Measurements from ENCODE around the gene STYK1.
"Not testable (repeated sequence)": the region's sequence is repeated elsewhere in the genome, so short reads cannot be mapped to it uniquely, and the experiment has no call there.

Gene STYK1

DNA sequence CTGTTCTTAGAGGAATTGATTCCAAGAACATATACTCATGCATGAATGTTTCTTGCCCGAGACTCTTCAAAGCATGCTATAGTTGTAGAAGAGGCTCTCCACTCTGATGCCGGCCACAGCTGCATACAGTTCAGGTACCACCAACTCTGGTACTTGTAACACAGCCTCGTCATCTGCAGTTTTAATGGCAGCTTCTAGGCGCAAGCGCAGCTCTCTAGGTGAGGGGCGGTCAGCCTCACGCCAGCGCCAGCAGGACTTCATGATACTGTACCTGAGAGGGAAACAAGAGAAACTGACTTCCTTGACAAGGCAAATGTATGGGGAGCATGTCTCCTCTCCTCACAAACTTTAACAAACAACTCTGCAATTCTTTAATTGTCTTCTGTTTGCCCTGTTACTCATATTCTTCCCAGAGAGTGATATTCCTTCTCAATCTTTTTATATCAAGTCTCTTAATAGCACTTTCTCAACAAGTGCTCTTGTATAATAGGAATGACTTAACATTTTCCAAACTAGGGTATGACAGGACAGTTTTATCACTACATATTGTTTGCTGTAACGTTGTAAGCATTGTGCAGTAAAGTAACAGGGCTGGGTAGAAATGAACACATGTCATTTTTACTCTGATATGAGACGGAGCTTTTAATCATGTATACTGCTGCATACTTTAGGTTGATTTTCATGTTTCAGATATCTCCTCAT is 53.6 kb downstream of the STYK1 start:
- no peak for DNase-seq (ENCODE audit: low spot score)

DNA sequence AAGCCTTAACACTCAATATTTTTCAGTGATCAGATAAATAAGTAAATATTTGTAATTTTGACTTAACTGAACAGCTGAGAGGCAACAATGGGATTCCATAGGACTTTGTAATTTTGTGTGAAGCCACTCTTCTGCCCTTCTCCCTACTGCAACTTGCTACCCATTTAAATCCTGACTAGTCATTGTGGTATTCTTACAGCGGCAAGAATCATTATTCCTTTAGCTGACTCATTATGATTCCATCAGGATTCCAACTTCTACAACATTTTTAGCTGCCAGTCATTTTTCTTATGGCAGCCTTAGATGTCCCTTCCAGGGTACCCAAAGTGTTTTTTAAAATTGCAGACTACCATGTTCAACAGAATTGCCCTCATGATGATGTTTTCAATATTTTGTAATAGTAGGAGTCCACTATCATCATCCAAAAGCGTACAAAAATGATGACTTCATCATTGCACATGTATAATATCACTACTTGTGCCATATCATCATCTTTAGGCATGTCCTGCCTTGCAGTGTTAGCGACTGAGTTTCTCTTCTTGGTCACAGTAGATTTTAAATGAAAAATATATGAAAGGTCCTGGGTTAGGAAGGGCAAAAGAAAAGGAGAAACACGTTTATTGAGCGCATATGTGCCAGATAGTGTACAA is 55.4 kb downstream of the STYK1 start:
- DNase-seq (ENCODE audit: low spot score) = peak; percentile 86

DNA sequence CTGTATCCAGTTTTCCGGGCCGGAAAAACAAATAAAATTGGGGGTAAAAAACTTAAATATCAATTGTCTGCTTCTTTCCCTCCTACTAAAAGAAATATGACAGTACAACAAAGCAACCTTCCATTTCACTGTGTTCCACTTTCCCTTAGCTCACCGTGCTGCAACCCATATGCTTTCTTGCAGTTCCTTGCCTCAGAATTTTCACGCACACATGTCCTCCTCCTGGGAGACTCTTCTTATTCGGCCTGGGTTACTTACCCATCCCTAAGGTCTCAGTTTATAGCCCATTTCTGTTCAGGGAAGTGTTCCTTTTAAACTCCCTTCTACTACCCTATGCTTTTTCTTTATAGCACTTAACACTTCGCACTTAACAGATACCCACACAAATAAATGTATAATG is 56.0 kb downstream of the STYK1 start:
- no peak for DNase-seq (ENCODE audit: low spot score)

DNA sequence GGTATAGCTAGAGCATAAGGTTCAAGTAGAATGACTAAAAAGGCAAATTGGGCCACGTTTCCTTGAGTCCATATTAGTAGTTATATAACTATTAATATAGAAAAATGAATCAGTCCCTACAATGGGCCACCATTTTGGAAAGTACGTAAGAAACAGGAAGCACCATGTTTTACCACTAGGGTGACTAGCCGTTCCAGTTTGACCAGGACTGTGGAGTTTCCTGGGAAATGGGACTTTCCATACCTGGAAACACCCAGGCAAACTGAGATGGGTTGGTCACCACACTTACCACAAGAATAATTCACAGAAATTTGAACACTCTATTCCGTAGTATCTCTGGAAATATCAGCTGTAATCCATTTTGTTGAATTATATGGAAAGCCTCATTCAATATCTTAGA is 58.3 kb downstream of the STYK1 start:
- peak; percentile 72 for DNase-seq (ENCODE audit: low spot score)

DNA sequence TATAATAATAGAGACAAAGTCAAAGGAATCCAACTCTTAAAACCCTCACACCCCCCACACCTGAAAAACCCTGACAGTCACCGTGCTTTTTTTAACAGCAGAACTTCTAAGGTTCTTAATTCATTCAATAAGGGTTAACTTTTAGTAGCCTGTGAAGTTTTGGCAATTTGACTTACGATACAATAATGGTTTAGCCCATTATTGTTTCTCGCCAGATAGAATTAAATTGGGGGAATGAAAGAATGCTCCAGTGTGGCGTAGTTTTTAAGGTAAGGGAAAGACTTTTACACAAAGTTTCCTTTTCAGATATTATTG is 59.8 kb downstream of the STYK1 start:
- no peak for DNase-seq (ENCODE audit: low spot score)

DNA sequence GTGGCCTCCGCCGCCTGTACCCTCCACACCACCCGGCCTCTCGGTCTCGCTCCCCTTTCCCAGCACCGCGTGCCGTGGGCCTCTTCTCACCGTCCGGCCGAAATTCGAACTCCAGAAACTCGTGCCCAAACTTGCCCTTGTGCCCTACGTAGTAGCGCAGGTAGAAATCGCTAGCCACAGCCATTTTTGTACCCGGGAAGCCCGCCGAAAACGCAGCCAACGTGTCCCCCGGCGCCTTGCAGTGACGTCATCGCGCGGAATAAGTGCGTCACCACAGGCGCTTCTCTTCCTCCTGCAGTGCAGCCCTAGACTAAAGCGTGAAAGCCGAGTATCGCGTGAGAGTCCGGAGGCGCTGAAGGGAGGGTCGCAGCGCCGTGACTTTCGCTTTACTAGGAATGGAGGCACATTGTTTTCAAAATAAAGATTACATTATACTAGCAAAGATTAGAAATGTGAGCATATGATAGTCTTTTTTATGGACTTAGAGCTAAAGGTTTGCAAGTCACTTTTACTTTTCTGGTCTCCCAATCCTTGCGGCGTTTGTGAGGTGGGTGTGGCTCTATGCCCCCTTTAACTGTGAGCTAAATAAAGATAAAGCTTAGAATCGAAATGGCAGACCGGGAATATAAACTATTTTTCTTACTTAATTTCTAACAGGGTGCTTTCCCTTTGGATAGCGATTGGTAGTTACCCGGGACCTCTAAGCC is 60.4 kb downstream of the STYK1 start, which contains the start of gene MAGOHB:
Gene MAGOHB (minus strand): TSS at position 261 of the 707 bp plus-strand sequence. CDS start 77 bp downstream, at position 184.
- DNase-seq (ENCODE audit: low spot score) = peak; percentile 97

DNA sequence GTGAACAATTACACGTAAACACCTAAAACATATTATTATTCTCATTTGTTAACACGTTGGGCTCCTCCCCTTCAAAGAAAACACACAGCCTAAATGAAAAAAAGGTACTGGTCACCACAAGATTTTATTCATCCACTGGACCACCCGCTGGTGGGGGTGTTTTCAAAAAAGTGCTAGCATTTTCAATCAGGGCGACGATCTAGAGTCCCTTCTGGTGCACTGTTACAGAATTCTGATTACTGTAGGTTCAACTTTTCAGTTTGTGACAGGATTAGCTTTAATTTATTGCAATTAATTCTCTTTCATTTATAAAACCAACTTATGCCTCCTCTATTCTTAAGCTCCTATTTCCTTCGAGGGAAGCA is 60.9 kb downstream of the STYK1 start:
- DNase-seq (ENCODE audit: low spot score) = no peak

DNA sequence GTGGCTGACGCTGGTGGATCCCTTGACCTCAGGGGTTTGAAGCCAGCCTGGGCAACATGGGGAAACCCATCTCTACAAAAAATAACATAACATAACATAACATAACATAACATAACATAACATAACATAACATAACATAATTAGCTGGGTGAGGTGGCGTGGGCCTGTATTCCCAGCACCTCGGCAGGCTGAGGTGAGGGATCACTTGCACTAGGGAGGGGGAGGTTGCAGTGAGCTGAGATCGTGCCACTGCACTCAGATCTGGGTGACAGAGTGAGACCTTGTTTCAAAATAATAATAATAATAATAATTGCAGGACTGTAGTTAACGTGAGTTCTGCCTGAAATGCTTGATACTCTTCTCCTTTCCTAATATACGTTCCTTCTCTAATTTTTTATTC is 61.7 kb downstream of the STYK1 start:
- DNase-seq (ENCODE audit: low spot score) = no peak

DNA sequence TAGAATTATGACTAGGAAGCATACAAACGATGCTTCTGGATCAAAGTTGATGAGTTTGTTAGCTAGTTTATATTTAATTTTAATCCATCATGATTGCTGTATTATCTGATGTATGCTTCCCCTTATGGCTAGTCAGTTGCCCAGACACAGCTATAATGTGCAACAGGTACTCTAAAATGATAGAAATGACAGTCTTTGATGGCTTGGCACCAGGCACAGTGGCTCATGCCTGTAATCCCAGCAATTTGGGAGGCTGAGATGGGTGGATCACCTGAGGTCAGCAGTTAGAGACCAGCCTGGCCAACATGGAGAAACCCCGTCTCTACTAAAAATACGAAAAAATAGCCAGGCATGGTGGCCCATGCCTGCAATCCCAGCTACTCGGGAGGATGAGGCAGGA is 62.6 kb downstream of the STYK1 start:
- DNase-seq (ENCODE audit: low spot score) = not testable (repeated sequence)

DNA sequence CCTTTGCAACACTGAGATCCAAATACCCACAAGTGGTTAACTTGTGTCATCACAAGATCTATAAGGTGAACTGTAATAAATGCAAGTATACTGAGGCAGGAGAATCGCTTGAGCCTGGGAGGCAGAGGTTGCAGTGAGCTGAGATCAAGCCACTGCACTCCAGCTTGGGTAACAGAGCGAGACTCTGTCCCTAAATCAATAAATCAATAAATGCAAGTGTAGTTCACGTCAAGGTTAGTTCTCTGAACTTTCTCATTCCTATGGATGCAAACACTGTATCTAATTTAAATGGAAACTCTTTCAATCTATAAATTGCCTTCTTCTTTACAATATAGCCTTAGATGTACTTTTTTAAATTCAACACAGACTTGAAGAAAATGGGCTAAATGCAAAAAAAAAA is 63.7 kb downstream of the STYK1 start:
- DNase-seq (ENCODE audit: low spot score) = no peak

DNA sequence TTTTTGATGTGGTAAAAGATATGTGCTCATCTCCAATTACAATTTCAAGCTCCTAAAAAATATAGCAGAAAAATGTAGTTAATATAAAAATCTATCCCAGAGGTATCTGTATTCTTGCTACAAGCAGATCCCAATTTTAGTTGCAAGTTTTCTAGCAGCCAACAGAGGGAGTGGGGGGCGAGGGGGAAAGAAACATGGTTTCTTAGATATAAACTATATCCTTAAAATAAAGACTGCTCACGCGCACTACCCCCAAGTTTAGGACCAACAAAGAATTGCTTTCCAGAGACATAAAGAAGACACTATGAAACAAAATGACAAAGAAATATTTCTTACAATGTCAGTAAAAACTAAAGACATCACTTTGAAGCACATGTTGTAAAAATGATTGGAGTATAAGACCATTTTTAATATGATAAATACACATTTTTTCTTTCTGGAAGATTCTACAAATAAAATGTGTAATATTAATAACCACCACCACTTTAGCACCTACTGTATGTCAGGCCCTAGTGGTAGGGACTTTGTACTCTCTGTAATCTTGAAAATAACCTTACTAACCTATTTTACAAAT is 65.9 kb downstream of the STYK1 start:
- no peak for DNase-seq (ENCODE audit: low spot score)

DNA sequence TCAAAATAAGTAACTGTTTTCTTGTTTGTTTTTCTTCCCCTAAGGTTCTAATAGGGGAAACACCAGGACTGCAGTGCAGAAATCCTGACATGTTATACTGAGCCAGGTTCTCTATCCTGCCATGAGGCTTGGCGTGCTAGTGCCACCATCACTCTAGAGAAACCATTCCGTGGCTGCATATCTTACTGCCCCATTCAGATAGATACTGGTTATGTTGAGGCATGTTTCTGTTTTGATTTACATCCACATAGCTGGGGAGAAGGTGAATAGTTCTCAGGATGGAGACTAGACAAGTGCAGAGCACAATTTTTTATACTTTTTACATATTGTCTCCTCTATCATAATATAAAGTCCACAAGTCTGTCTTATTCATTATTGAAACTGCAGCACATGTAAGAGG is 72.0 kb downstream of the STYK1 start:
- no peak for DNase-seq (ENCODE audit: low spot score)

DNA sequence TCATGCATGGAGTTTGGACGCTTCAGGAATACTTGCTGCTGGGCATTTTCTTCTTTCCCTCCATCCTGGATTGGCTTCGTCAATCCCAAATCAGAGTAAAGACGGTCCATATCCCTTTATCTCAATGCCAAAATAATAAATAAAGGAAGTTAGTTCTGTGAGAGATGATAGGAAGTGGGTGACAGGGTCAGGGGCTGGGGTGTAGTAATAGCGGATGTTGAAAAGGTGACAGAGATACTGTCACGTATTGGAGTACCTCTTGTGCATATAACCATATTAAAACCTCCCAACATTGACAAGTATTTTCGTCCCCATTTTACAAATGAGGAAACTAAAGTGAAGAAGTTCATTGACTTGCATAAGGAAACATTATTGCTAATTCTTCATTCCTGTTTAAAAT is 72.9 kb downstream of the STYK1 start:
- no peak for DNase-seq (ENCODE audit: low spot score)

DNA sequence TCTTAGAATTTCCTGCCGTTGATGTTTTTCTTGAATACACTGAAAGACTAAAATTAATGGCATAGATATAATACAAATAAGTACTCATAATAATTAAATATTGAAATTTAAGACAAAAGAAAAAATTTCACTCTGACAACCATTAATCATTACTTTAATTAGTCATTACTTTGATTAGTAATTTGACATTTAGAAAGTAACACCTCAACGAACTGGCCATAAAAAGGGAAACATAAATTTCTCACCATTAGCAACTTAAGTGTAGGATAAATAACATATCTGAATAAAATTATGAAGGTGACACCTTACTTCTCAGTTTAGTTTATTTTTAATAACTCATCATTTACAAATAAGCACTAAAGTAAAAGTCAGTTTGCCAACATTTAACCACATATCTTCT is 78.0 kb downstream of the STYK1 start:
- DNase-seq (ENCODE audit: low spot score) = no peak

DNA sequence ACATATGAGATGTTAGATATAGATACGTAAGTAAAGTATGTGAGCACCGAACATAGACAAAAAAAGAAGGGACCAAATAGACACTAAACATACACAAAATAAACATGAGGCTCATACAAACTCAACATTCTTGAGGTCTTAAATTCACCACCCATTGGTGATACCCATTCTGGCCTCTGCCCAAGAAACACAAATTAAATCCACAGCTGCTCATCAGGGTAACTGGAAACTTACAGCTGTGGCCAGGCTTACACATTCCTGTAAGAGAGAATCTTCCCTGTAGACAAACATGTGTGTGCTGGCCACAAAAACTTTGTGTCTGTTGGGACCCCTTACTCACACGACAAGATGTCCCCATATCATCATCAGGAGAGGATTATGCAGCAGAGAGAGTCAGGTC is 82.9 kb downstream of the STYK1 start:
- no peak for DNase-seq (ENCODE audit: low spot score)

DNA sequence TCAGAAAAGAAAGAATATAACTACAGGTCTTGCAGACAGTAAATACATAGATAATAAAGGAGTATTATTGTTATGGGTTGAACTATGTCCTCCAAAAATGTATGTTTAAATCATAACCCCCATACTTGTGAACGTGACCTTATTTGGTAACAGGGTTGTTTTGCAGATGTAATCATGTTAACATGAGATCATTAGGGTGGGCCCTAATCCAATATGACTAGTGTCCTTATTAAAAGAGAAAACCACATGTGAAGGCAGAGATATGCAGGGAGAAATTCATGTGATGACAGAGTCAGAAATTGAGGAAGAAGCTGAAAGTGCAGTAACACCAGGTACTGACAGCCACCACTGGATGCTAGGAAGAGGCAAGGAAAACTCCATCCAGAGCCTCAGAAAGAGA is 89.4 kb downstream of the STYK1 start:
- DNase-seq (ENCODE audit: low spot score) = no peak

DNA sequence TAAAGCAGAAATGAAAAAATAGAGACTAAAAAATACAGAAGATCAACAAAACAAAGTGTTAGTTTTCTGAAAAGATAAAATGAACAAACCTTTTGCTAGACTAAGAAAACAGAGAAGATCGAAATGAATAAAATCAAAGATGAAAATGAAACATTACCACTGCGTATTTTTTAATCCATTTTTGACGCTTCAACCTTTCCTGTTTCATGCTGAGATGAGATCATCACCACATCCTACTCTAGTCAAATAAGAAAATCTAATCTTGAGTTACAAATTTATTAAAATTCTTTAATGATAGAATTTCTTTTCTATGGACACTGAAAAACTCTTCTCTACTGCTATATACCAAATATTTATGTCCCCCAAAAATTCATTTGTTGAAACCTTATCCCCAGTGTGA is 91.1 kb downstream of the STYK1 start:
- DNase-seq (ENCODE audit: low spot score) = no peak

DNA sequence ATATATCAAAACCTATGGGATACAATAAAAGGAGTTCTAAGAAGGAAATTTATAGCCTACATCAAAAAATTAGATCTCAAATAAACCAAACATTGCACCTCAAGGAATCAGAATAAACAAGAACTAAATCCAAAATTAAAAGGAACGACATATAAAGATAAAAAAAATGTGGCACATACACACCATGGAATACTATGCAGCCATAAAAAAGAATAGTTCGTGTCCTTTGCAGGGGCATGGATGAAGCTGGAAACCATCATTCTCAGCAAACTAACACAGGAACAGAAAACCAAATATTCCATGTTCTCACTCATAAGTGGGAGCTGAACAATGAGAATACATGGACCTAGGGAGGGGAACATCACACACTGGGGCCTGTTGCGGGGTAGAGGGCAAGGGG is 91.7 kb downstream of the STYK1 start:
- DNase-seq (ENCODE audit: low spot score) = not testable (repeated sequence)

DNA sequence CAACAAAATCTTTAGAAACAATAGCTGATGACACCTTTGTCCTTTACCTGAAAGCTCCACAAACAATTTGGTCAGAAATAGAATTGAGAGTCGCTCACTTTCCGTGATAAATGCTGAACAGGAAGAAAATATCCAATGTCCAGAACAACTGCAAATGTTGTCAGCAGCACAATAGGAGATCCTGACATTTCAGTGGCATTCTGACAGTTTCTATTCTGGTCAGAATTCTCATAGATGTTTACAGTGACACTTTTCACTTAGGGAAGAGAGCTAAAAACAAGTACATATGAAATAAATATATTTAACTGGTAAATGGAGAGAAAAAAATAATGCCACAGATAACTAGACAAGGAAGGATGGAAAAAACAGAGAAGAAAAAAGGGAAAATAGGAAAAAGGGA is 99.5 kb downstream of the STYK1 start:
- no peak for DNase-seq (ENCODE audit: low spot score)

DNA sequence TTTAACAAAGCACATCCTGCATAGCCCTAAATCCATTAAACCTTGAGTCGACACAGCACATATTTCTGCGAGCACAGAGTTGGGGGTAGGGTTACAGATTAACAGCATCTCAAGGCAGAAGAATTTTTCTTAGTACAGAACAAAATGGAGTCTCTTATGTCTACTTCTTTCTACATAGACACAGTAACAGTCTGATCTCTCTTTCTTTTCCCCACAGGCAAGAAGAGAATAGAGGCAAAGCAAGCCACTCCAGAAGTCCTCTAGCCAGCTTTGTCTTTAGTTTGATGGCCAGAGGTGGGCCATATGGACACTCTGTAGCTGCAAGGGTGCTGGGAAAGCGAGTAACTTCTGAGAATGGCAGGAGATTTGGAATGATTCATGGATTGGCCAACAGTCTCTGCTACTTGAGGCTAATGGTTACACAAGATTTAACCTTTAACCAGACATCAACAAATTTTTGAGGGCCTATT is 101.8 kb downstream of the STYK1 start:
- peak; percentile 65 for DNase-seq (ENCODE audit: low spot score)

DNA sequence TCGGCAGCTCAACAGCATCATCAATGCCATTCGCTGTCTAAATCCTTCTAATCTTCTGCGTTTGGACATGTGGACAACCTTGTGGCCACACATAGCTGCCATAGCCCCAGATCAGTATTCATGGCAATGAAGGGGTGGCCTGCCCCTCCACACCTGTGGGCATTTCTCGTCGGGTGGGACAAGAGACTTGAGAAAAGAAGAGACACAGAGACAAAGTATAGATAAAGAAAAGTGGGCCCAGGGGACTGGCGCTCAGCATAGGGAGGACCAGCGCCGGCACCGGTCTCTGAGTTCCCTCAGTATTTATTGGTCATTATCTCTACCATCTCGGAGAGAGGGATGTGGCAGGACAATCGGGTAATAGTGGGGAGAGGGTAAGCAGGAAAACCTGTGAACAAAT is 102.7 kb downstream of the STYK1 start:
- DNase-seq (ENCODE audit: low spot score) = no peak
